ENCODE data around the gene ELAVL1.

The ELAVL1 gene

GRCh38 chr19:7983995-7984837 is 21.2 kb downstream of the ELAVL1 start:
- Histone ChIP-seq H3F3A (ENCODE audit: insufficient read depth, low read length) (no peaks in the 10 kb centered on the region), H3K4me1 (ENCODE audit: low read length) (no peaks in the 10 kb centered on the region), H2AFZ (ENCODE audit: low read length) (no peak overlapping the region), H3K4me3 (ENCODE audit: low read length) (no peak overlapping the region), H3K27ac (ENCODE audit: low read length) (no peak overlapping the region), H4K20me1 (ENCODE audit: insufficient read depth, low read length) (peaks cover 21% of the 10 kb centered on the region; the same call in 1 of the 2 replicates), H3K9me2 (replicated peaks; ENCODE audit: insufficient read depth, low read length) (no peaks in the 10 kb centered on the region), H3K27me3 (replicated peaks; ENCODE audit: insufficient read depth, low read length) (no peaks in the 10 kb centered on the region), H3K36me3 (replicated peaks; ENCODE audit: insufficient read depth, low read length) (peaks cover 8% of the 10 kb centered on the region), H3K4me2 (ENCODE audit: low read depth, low read length) (no peak overlapping the region), H3K9me3 (replicated peaks; ENCODE audit: insufficient read depth, low read length) (no peaks in the 10 kb centered on the region), H3K9ac (ENCODE audit: low read length) (no peak overlapping the region), H3K79me2 (ENCODE audit: low read length) (peaks cover 89% of the 10 kb centered on the region)
- TF ChIP-seq EZH2phosphoT487 (IDR thresholded peaks at IDR 0.05; ENCODE audit: low read length) (no peak), EZH2 (optimal IDR thresholded peaks at IDR 0.05; ENCODE audit: low read depth, low read length) (no peak), CTCF (IDR thresholded peaks at IDR 0.05; ENCODE audit: low read length) (no peak)
- no peak for DNase-seq

DNA sequence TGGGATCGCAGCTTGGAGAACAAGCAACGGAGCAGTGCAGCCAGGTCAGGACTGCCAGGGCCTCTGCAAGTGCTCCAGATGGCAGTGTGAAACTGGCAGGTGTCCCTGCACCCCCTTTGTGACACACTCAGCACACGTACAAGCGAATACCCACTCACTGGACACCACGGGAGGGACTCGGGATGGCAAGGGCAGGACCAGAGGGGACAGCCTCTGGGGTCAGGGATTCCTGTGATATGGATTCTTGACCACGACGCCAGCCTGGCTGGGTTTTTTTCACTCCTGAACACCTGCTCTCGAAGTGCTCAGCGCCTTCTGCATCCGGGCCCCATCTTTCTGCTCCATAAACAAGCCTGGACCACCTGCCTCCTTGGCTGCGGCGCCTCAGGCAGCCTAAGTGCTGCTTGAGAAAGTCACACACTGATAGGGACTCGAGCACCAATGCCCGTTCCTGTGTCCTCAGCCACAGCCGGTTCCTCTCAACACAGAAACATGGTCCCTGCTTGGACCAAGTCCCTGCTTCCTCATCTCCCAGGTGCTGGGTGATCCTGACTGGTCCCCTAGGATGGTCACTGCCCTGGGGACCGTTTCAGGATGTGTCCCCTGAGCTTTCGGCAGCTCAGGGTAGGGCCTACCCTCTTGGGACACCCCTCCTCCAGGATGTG is 22.0 kb downstream of the ELAVL1 start:
- no peaks in the 10 kb centered on the region for H3K9me2 ChIP-seq (replicated peaks; ENCODE audit: insufficient read depth, low read length)
- H3K27ac ChIP-seq (ENCODE audit: low read length) = no peak overlapping the region
- H4K20me1 ChIP-seq (ENCODE audit: insufficient read depth, low read length) = peaks cover 21% of the 10 kb centered on the region; the same call in 1 of the 2 replicates
- no peak for TF ChIP-seq CTCF (IDR thresholded peaks at IDR 0.05; ENCODE audit: low read length)
- no peak for TF ChIP-seq EZH2phosphoT487 (IDR thresholded peaks at IDR 0.05; ENCODE audit: low read length)
- no peak for TF ChIP-seq EZH2 (optimal IDR thresholded peaks at IDR 0.05; ENCODE audit: low read depth, low read length)
- no peaks in the 10 kb centered on the region for H3K9me3 ChIP-seq (replicated peaks; ENCODE audit: insufficient read depth, low read length)
- H2AFZ ChIP-seq (ENCODE audit: low read length) = no peak overlapping the region
- H3F3A ChIP-seq (ENCODE audit: insufficient read depth, low read length) = no peaks in the 10 kb centered on the region
- H3K4me2 ChIP-seq (ENCODE audit: low read depth, low read length) = no peak overlapping the region
- no peak overlapping the region for H3K9ac ChIP-seq (ENCODE audit: low read length)
- peaks cover 10% of the 10 kb centered on the region for H3K36me3 ChIP-seq (replicated peaks; ENCODE audit: insufficient read depth, low read length)
- H3K4me1 ChIP-seq (ENCODE audit: low read length) = no peaks in the 10 kb centered on the region
- no peaks in the 10 kb centered on the region for H3K27me3 ChIP-seq (replicated peaks; ENCODE audit: insufficient read depth, low read length)
- no peak overlapping the region for H3K4me3 ChIP-seq (ENCODE audit: low read length)
- DNase-seq = no peak
- H3K79me2 ChIP-seq (ENCODE audit: low read length) = peaks cover 83% of the 10 kb centered on the region

DNA sequence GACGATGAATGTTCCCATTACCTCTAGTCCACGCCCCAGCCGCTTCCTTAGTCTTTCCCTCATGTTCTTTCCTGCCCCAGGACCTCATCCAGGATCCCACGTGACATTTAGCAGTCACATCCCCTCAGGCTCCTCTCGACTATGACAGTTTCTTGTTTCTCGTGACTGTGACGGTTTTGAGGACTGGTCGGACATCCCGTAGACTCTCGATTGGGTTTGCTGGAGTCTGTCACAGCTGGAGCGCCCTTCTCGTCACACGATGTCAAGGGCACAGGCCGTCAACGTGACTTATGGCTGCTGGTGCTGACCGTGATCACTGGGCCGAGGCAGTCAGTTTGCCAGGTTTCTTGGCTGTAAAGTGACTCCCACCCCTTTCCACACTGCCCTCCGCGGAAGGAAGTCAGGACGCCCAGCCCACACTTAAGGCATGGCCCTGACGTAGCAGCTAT is 22.8 kb downstream of the ELAVL1 start:
- Histone ChIP-seq H3K4me3 (ENCODE audit: low read length) (no peak overlapping the region), H3K27me3 (replicated peaks; ENCODE audit: insufficient read depth, low read length) (no peaks in the 10 kb centered on the region), H3K9ac (ENCODE audit: low read length) (no peak overlapping the region), H3F3A (ENCODE audit: insufficient read depth, low read length) (no peaks in the 10 kb centered on the region), H3K79me2 (ENCODE audit: low read length) (peaks cover 83% of the 10 kb centered on the region), H2AFZ (ENCODE audit: low read length) (no peak overlapping the region), H3K27ac (ENCODE audit: low read length) (no peak overlapping the region), H3K4me2 (ENCODE audit: low read depth, low read length) (no peak overlapping the region), H3K9me2 (replicated peaks; ENCODE audit: insufficient read depth, low read length) (no peaks in the 10 kb centered on the region), H4K20me1 (ENCODE audit: insufficient read depth, low read length) (peaks cover 21% of the 10 kb centered on the region; the same call in 1 of the 2 replicates), H3K36me3 (replicated peaks; ENCODE audit: insufficient read depth, low read length) (peaks cover 10% of the 10 kb centered on the region), H3K4me1 (ENCODE audit: low read length) (no peaks in the 10 kb centered on the region), H3K9me3 (replicated peaks; ENCODE audit: insufficient read depth, low read length) (no peaks in the 10 kb centered on the region)
- no peak for DNase-seq
- TF ChIP-seq EZH2phosphoT487 (IDR thresholded peaks at IDR 0.05; ENCODE audit: low read length) (no peak), CTCF (IDR thresholded peaks at IDR 0.05; ENCODE audit: low read length) (no peak), EZH2 (optimal IDR thresholded peaks at IDR 0.05; ENCODE audit: low read depth, low read length) (no peak)

All from MM.1S (cell line).